Hepatocyte (in vitro differentiated cells): ENCODE measurements around the gene SNX20. TPM values are rescaled to one million over a fixed set of nuclear protein-coding genes. Genes with fewer than 3 reads are reported as not detected.

ENCODE experiments used
- DNase-seq: peaks from one replicate; pipeline ENCODE4 v3.0.0-alpha.2; 2016; ENCODE audit warnings: low spot score
- H2AFZ ChIP-seq: fragments of 200-600 bp; sonication (generic); 2 replicates; pipeline ENCODE4 v1.6.0; 2016; ENCODE audit warnings: antibody characterized with exemption, mild to moderate bottlenecking
- H3K27ac ChIP-seq: fragments of 200-600 bp; sonication (generic); 2 replicates; pipeline ENCODE4 v1.5.1; 2016; ENCODE audit warnings: mild to moderate bottlenecking
- H3K27me3 ChIP-seq: fragments of 200-600 bp; sonication (generic); 2 replicates; pipeline ENCODE4 v1.6.1; 2016
- H3K36me3 ChIP-seq: fragments of 200-600 bp; sonication (generic); replicated peaks from 2 replicates; pipeline ENCODE4 v1.5.1; 2016; ENCODE audit warnings: low read depth; ENCODE audit not compliant: insufficient read depth
- H3K4me1 ChIP-seq: fragments of 200-600 bp; sonication (generic); 2 replicates; pipeline ENCODE4 v1.5.1; 2016; ENCODE audit warnings: mild to moderate bottlenecking, moderate library complexity; ENCODE audit not compliant: insufficient read depth
- H3K4me2 ChIP-seq: fragments of 200-600 bp; sonication (generic); 2 replicates; pipeline ENCODE4 v1.6.0; 2016
- H3K4me3 ChIP-seq: fragments of 200-600 bp; sonication (generic); 2 replicates; pipeline ENCODE4 v1.5.1; 2016; ENCODE audit warnings: mild to moderate bottlenecking
- H3K79me2 ChIP-seq: fragments of 200-600 bp; sonication (generic); 2 replicates; pipeline ENCODE4 v1.6.0; 2017; ENCODE audit warnings: mild to moderate bottlenecking
- H3K9me2 ChIP-seq: fragments of 200-600 bp; sonication (generic); replicated peaks from 2 replicates; pipeline ENCODE4 v1.6.0; 2017; ENCODE audit warnings: mild to moderate bottlenecking; ENCODE audit not compliant: insufficient read depth
- H3K9me3 ChIP-seq: fragments of 200-600 bp; sonication (generic); 2 replicates; pipeline ENCODE4 v1.5.1; 2016; ENCODE audit warnings: low read depth, mild to moderate bottlenecking
- H4K20me1 ChIP-seq: fragments of 200-600 bp; sonication (generic); 2 replicates; pipeline ENCODE4 v1.6.0; 2016; ENCODE audit warnings: mild to moderate bottlenecking; ENCODE audit not compliant: insufficient read depth, poor library complexity, severe bottlenecking
- CTCF ChIP-seq: fragments of 200-600 bp; sonication (generic); IDR thresholded peaks from 2 replicates; pipeline ENCODE4 v1.5.1; 2016; ENCODE audit warnings: antibody characterized with exemption, mild to moderate bottlenecking; ENCODE audit not compliant: poor library complexity
- EZH2 ChIP-seq: fragments of 200-600 bp; sonication (generic); IDR thresholded peaks from 2 replicates; pipeline ENCODE4 v1.6.1; 2016; ENCODE audit warnings: antibody characterized with exemption, mild to moderate bottlenecking, borderline replicate concordance
- EZH2phosphoT487 ChIP-seq: fragments of 200-600 bp; sonication (generic); IDR thresholded peaks from one replicate; pipeline ENCODE4 v1.6.1; 2018; ENCODE audit warnings: antibody characterized with exemption, mild to moderate bottlenecking, low read depth, moderate library complexity; ENCODE audit not compliant: unreplicated experiment, severe bottlenecking
- WGBS: methylation state at CpG from one replicate; pipeline ENCODE4 v1.1.6; 2016; ENCODE audit warnings: low lambda C conversion rate; ENCODE audit errors: missing lambda C conversion rate; 5-methylcytosine and 5-hydroxymethylcytosine counted together
- polyA plus RNA-seq: library from polyadenylated mRNA; unstranded; fragments of >200 nt; fragmentation: Nextera tagmentation; extraction: Ambion mirVana; gene quantifications from 2 replicates; pipeline ENCODE4 v1.2.1, GENCODE V29; 2016
- total RNA-seq: library from RNA; depleted of rRNA; stranded (reverse); fragments of >200 nt; gene quantifications from 2 replicates; pipeline ENCODE4 v1.2.3, GENCODE V29; 2014

SNX20 gene
- total and polyA plus RNA-seq, 2 experiments from 2014 or later, result not detected

GRCh38 chr16:50625374-50625773 lies 55.7 kb downstream of the SNX20 start:
- Histone ChIP-seq H2AFZ (no peak overlapping the region), H3K4me2 (no peak overlapping the region), H3K27me3 (no peaks in the 10 kb centered on the region), H3K27ac (no peak overlapping the region), H4K20me1 (no peaks in the 10 kb centered on the region), H3K36me3 (no peaks in the 10 kb centered on the region), H3K79me2 (no peaks in the 10 kb centered on the region), H3K9me2 (no peaks in the 10 kb centered on the region), H3K9me3 (no peaks in the 10 kb centered on the region), H3K4me1 (no peaks in the 10 kb centered on the region), H3K4me3 (no peak overlapping the region)
- no peak for TF ChIP-seq EZH2phosphoT487
- DNase-seq, result no peak
- 91% methylated on average over 12 of the region's 12 CpGs for WGBS

GRCh38 chr16:50624449-50624970 lies 56.6 kb downstream of the SNX20 start:
- H4K20me1 ChIP-seq, result no peaks in the 10 kb centered on the region
- TF ChIP-seq CTCF (no peak), EZH2 (no peak), EZH2phosphoT487 (no peak)
- no peaks in the 10 kb centered on the region for H3K9me2 ChIP-seq
- no peak overlapping the region for H2AFZ ChIP-seq
- H3K4me1 ChIP-seq, result no peaks in the 10 kb centered on the region
- no peaks in the 10 kb centered on the region for H3K79me2 ChIP-seq
- no peak for DNase-seq
- no peak overlapping the region for H3K4me2 ChIP-seq
- H3K4me3 ChIP-seq, result no peak overlapping the region
- H3K36me3 ChIP-seq, result no peaks in the 10 kb centered on the region
- whole genome bisulfite sequencing, result 92% methylated on average over 8 of the region's 8 CpGs
- no peak overlapping the region for H3K27ac ChIP-seq
- H3K27me3 ChIP-seq, result no peaks in the 10 kb centered on the region
- no peaks in the 10 kb centered on the region for H3K9me3 ChIP-seq

GRCh38 chr16:50622643-50623369 lies 58.3 kb downstream of the SNX20 start:
- Histone ChIP-seq H3K27ac (no peak overlapping the region), H3K4me1 (no peaks in the 10 kb centered on the region), H4K20me1 (no peaks in the 10 kb centered on the region), H3K36me3 (no peaks in the 10 kb centered on the region), H3K27me3 (no peaks in the 10 kb centered on the region), H3K79me2 (no peaks in the 10 kb centered on the region), H3K9me2 (no peaks in the 10 kb centered on the region), H3K4me2 (no peak overlapping the region), H3K9me3 (no peaks in the 10 kb centered on the region), H3K4me3 (no peak overlapping the region), H2AFZ (no peak overlapping the region)
- DNase-seq, result no peak
- TF ChIP-seq EZH2 (no peak), EZH2phosphoT487 (no peak)
- WGBS, result 95% methylated on average over 16 of the region's 16 CpGs

- no peak for TF ChIP-seq CTCF
- TF ChIP-seq EZH2, result no peak
- no peak for TF ChIP-seq EZH2phosphoT487
- no peak for DNase-seq
- Histone ChIP-seq H3K9me3 (no peaks in the 10 kb centered on the region), H3K79me2 (no peaks in the 10 kb centered on the region), H3K9me2 (no peaks in the 10 kb centered on the region), H3K27me3 (no peaks in the 10 kb centered on the region), H3K36me3 (no peaks in the 10 kb centered on the region), H3K4me2 (no peak overlapping the region), H3K27ac (no peak overlapping the region), H3K4me1 (peaks cover 3% of the 10 kb centered on the region), H3K4me3 (no peak overlapping the region), H4K20me1 (no peaks in the 10 kb centered on the region), H2AFZ (no peak overlapping the region)
- 97% methylated on average over 7 of the region's 7 CpGs for WGBS
Measured at GRCh38 chr16:50622029-50622428, 59.1 kb downstream of the SNX20 start.

Other genes starting within 250 kb of the SNX20 start
- gene NKD1, start 132.9 kb downstream of the SNX20 start, total RNA-seq, result 4.1 and 5.9 TPM in 2 replicates
- gene NKD1, start 132.9 kb downstream of the SNX20 start, polyA plus RNA-seq, result 23.0 and 26.3 TPM in 2 replicates
- 0.12 and 0.13 TPM in 2 replicates for gene NOD2, start 12.3 kb upstream of the SNX20 start, total RNA-seq
- not detected in 2 replicates for gene NOD2, start 12.3 kb upstream of the SNX20 start, polyA plus RNA-seq
- 17.8 and 19.0 TPM in 2 replicates for gene CYLD, start 60.8 kb upstream of the SNX20 start, total RNA-seq
- gene CYLD, start 60.8 kb upstream of the SNX20 start, polyA plus RNA-seq, result 9.2 and 9.9 TPM in 2 replicates